Measurements from ENCODE around the gene DPYD.

DPYD gene

GRCh38 chr1:97501628-97502027, 419.2 kb downstream of the DPYD start:
- TF ChIP-seq CTCF (IDR thresholded peaks at IDR 0.05): no peak
- Histone ChIP-seq H3K9me3 (no peaks in the 10 kb centered on the region), H3K36me3 (no peaks in the 10 kb centered on the region), H3K27ac (no peak overlapping the region), H3K4me3 (no peak overlapping the region), H3K4me1 (no peaks in the 10 kb centered on the region), H3K27me3 (no peaks in the 10 kb centered on the region)
- no peak for DNase-seq
- intact Hi-C loops (cut with DNase I; ENCODE audit: low total_unique reads): no loop called here

- TF ChIP-seq CTCF (IDR thresholded peaks at IDR 0.05): no peak
- Histone ChIP-seq H3K27me3 (no peaks in the 10 kb centered on the region), H3K4me1 (no peaks in the 10 kb centered on the region), H3K9me3 (no peaks in the 10 kb centered on the region), H3K27ac (no peak overlapping the region), H3K36me3 (no peaks in the 10 kb centered on the region), H3K4me3 (no peak overlapping the region)
- no peak for DNase-seq
- intact Hi-C loops (cut with DNase I; ENCODE audit: low total_unique reads): no loop called here
Observed at GRCh38 chr1:97500760-97501159, 420.1 kb downstream of the DPYD start.

GRCh38 chr1:97499667-97500066, 421.2 kb downstream of the DPYD start:
- no peak for DNase-seq
- Histone ChIP-seq H3K4me3 (no peak overlapping the region), H3K4me1 (no peaks in the 10 kb centered on the region), H3K27ac (no peak overlapping the region), H3K9me3 (no peaks in the 10 kb centered on the region), H3K36me3 (no peaks in the 10 kb centered on the region), H3K27me3 (no peaks in the 10 kb centered on the region)
- intact Hi-C loops (cut with DNase I; ENCODE audit: low total_unique reads): no loop called here
- TF ChIP-seq CTCF (IDR thresholded peaks at IDR 0.05): no peak

GRCh38 chr1:97489834-97490233, 431.0 kb downstream of the DPYD start:
- no peaks in the 10 kb centered on the region for H3K4me1 ChIP-seq
- H3K27ac ChIP-seq: no peak overlapping the region
- DNase-seq: no peak
- H3K27me3 ChIP-seq: no peaks in the 10 kb centered on the region
- H3K36me3 ChIP-seq: no peaks in the 10 kb centered on the region
- no peak for TF ChIP-seq CTCF (IDR thresholded peaks at IDR 0.05)
- H3K9me3 ChIP-seq: no peaks in the 10 kb centered on the region
- intact Hi-C loops (cut with DNase I; ENCODE audit: low total_unique reads): no loop called here
- H3K4me3 ChIP-seq: no peak overlapping the region

GRCh38 chr1:97488530-97488929, 432.3 kb downstream of the DPYD start:
- no peak for DNase-seq
- Histone ChIP-seq H3K27ac (no peak overlapping the region), H3K4me1 (no peaks in the 10 kb centered on the region), H3K27me3 (no peaks in the 10 kb centered on the region), H3K36me3 (no peaks in the 10 kb centered on the region), H3K4me3 (no peak overlapping the region), H3K9me3 (no peaks in the 10 kb centered on the region)
- intact Hi-C loops (cut with DNase I; ENCODE audit: low total_unique reads): no loop called here
- no peak for TF ChIP-seq CTCF (IDR thresholded peaks at IDR 0.05)

- intact Hi-C loops (cut with DNase I; ENCODE audit: low total_unique reads): no loop called here
- no peak for TF ChIP-seq CTCF (IDR thresholded peaks at IDR 0.05)
Observed at GRCh38 chr1:97482022-97482421, 438.8 kb downstream of the DPYD start.

More at GRCh38 chr1:97482022-97482421, 438.8 kb downstream of the DPYD start:
- H3K36me3 ChIP-seq: no peaks in the 10 kb centered on the region
- no peaks in the 10 kb centered on the region for H3K27me3 ChIP-seq
- DNase-seq: no peak
- H3K9me3 ChIP-seq: peaks cover 0 to 7% (median 0%) of the 10 kb centered on the region in 3 donors
- no peak overlapping the region for H3K4me3 ChIP-seq
- no peaks in the 10 kb centered on the region for H3K4me1 ChIP-seq
- no peak overlapping the region for H3K27ac ChIP-seq
